SK-N-SH treated with all-trans-retinoic acid at 6 μM for 48 hours (cell line): ENCODE measurements around the gene TUBGCP3.

Source experiments
- ARNTL ChIP-seq: fragments of 450-650 bp; formaldehyde crosslinking; IDR thresholded peaks from 2 replicates; pipeline ENCODE4 v1.5.0; 2020; ENCODE audit warnings: low read depth, mild to moderate bottlenecking, moderate library complexity, borderline replicate concordance
- BACH2 ChIP-seq: fragments of 250-450 bp; sonication (Bioruptor Pico); IDR thresholded peaks from 2 replicates; pipeline ENCODE4 v1.9.0; 2021; ENCODE audit warnings: mild to moderate bottlenecking, borderline replicate concordance
- CSRNP3 ChIP-seq: fragments of 250-450 bp; sonication (Bioruptor Pico); IDR thresholded peaks from 2 replicates; pipeline ENCODE4 v1.5.1; 2021; ENCODE audit warnings: mild to moderate bottlenecking, moderate library complexity
- TOX ChIP-seq: fragments of 250-450 bp; sonication (Bioruptor Pico); IDR thresholded peaks from 2 replicates; pipeline ENCODE4 v1.8.0; 2021; ENCODE audit warnings: mild to moderate bottlenecking, moderate library complexity, borderline replicate concordance
- ZNF565 ChIP-seq: fragments of 450-650 bp; formaldehyde crosslinking; conservative IDR thresholded peaks from 2 replicates; pipeline ENCODE4 v1.5.0; 2020; ENCODE audit warnings: low read depth, mild to moderate bottlenecking, moderate library complexity

GRCh38 chr13:112579310-112579843, 8.6 kb downstream of the TUBGCP3 start:
- TF ChIP-seq ARNTL (no peak), TOX (CRISPR knock-in tag) (no peak), BACH2 (CRISPR knock-in tag) (no peak), CSRNP3 (CRISPR knock-in tag) (no peak), ZNF565 (CRISPR knock-in tag) (no peak)
